ENCODE data around the gene ATP6AP1. TPM values are rescaled to one million over a fixed set of nuclear protein-coding genes. Genes with fewer than 3 reads are reported as not detected.

Gene ATP6AP1
- total and polyA plus RNA-seq, 10 donors: 34.2 to 127 (median 82.0) TPM

DNA sequence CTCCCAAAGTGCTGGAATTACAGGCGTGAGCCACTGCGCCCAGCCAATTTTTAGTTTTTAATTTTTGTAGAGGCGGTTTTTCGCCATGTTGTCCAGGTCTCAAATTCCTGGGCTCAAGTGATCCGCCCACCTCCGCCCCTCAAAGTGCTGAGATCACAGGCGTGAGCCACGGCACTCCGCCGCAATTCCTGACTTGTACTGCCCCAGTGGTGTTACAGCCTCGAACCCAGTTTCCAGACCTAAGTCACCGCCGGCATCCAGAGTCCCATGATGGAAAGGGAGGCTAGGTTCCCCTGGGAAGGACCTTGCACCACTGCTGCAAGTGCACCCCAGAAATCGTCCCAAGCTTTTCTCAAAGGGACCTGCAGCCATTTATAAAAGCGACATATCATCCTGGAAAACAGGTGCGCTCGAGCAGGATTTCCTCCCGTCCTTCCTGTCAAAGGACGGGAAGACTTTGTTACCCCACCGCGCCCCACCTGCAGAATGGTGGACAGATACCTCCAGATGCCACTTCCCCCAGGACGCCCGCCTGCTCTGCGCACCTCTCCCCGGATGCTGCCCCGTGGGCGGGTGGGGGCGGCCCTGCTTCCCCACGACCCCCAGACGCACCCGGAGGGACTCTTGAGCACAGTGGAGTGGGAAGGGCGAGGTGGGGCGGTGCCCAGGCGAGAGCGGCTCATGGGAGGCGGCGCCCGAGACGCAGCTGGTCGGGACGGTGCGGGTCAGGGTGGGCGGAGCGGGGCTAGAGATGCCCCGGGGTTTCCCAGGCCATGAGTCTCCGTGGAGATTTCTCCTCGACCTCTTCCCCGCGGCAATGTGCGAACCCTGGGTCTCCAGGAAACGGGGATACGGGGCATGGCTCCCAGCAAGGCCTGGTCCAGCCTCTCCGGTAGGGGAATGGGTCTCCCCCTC, 31.2 kb upstream of the ATP6AP1 start:
- WGBS, 5 donors: 5 to 52% (median 20%) methylated on average over 30 to 53 of the region's 53 CpGs
- intact Hi-C loops (cut with DNase I; ENCODE audit: low total_unique reads): no loop called here

DNA sequence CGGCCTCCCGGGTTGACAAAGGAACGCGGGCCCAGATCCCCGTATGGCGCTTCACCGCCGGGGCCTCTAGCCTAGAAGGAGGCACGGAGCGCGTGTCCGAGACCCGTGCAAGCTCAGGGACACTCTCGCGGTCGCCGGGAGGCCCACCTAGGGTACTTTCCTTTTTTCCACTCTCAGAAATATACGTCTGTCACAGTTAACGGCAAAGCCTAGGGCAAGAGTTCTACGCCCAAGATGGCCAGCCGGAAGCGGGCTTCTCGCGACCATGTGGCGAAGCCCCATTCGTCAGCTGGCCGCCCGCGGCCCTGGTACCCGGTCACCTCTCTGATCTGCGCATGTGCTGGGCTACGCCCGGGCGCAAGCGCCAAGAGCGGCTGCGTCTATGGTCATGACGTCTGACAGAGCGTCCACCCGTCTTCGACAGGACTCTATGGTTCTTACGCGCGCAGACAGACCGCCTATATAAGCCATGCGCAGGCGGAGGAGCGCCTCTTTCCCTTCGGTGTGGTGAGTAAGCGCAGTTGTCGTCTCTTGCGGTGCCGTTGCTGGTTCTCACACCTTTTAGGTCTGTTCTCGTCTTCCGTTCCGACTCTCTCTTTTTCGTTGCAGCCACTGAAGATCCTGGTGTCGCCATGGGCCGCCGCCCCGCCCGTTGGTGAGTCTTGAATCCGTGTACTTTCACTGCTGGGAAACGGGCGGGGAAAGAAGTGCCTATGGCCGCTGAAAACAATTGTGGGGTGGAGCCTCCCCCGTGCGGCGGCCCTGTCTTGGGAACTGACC, 30.4 kb upstream of the ATP6AP1 start, which contains the start of gene RPL10:
Gene RPL10 (plus strand): TSS at position 490 of the 780 bp plus-strand sequence. CDS start 143 bp downstream, at position 633.
- Histone ChIP-seq H3K27ac (peak within 1 kb of the TSS; percentile 94 to 99 (median 98)), H3K36me3 (peaks cover 0 to 42% (median 17%) of the 10 kb centered on the region in 6 donors), H3K27me3 (replicated peaks in 1 of 7) (no peaks in the 10 kb centered on the region), H3K4me1 (peaks cover 0 to 47% (median 22%) of the 10 kb centered on the region in 6 donors), H3K9me3 (no peaks in the 10 kb centered on the region), H3K4me3 (peak within 1 kb of the TSS; percentile 49 to 72 (median 57))
- WGBS, 5 donors: 0 to 58% (median 0%) methylated on average over 50 to 69 of the region's 69 CpGs
- intact Hi-C loops (cut with DNase I; ENCODE audit: low total_unique reads): no loop called here
- peak; percentile 97 for DNase-seq
- TF ChIP-seq POLR2AphosphoS5 (IDR thresholded peaks at IDR 0.05) (peak; percentile 96 to 100 (median 97)), POLR2A (IDR thresholded peaks at IDR 0.05) (peak; percentile 59 to 88 (median 83))
- TF ChIP-seq, protein P1, sequence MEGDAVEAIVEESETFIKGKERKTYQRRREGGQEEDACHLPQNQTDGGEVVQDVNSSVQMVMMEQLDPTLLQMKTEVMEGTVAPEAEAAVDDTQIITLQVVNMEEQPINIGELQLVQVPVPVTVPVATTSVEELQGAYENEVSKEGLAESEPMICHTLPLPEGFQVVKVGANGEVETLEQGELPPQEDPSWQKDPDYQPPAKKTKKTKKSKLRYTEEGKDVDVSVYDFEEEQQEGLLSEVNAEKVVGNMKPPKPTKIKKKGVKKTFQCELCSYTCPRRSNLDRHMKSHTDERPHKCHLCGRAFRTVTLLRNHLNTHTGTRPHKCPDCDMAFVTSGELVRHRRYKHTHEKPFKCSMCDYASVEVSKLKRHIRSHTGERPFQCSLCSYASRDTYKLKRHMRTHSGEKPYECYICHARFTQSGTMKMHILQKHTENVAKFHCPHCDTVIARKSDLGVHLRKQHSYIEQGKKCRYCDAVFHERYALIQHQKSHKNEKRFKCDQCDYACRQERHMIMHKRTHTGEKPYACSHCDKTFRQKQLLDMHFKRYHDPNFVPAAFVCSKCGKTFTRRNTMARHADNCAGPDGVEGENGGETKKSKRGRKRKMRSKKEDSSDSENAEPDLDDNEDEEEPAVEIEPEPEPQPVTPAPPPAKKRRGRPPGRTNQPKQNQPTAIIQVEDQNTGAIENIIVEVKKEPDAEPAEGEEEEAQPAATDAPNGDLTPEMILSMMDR (IDR thresholded peaks at IDR 0.05 in 8 of 11, conservative IDR thresholded peaks at IDR 0.05 in 3 of 11): no peak

More for the DNA sequence above, 31.2 kb upstream of the ATP6AP1 start:
- H3K4me3 ChIP-seq: peak overlapping the region; percentile 6 to 72 (median 57)
- no peaks in the 10 kb centered on the region for H3K27me3 ChIP-seq (replicated peaks in 1 of 7)
- DNase-seq: peak; percentile 92
- no peaks in the 10 kb centered on the region for H3K9me3 ChIP-seq
- TF ChIP-seq POLR2AphosphoS5 (IDR thresholded peaks at IDR 0.05) (peak; percentile 2 to 30 (median 3)), POLR2A (IDR thresholded peaks at IDR 0.05) (peak in 1 of 3 donors; percentile 16)
- TF ChIP-seq, protein P1 (IDR thresholded peaks at IDR 0.05 in 8 of 11, conservative IDR thresholded peaks at IDR 0.05 in 3 of 11): no peak
- peak overlapping the region; percentile 94 to 99 (median 98) for H3K27ac ChIP-seq
- peaks cover 0 to 47% (median 22%) of the 10 kb centered on the region in 6 donors for H3K4me1 ChIP-seq
- H3K36me3 ChIP-seq: peaks cover 0 to 33% (median 17%) of the 10 kb centered on the region in 6 donors

DNA sequence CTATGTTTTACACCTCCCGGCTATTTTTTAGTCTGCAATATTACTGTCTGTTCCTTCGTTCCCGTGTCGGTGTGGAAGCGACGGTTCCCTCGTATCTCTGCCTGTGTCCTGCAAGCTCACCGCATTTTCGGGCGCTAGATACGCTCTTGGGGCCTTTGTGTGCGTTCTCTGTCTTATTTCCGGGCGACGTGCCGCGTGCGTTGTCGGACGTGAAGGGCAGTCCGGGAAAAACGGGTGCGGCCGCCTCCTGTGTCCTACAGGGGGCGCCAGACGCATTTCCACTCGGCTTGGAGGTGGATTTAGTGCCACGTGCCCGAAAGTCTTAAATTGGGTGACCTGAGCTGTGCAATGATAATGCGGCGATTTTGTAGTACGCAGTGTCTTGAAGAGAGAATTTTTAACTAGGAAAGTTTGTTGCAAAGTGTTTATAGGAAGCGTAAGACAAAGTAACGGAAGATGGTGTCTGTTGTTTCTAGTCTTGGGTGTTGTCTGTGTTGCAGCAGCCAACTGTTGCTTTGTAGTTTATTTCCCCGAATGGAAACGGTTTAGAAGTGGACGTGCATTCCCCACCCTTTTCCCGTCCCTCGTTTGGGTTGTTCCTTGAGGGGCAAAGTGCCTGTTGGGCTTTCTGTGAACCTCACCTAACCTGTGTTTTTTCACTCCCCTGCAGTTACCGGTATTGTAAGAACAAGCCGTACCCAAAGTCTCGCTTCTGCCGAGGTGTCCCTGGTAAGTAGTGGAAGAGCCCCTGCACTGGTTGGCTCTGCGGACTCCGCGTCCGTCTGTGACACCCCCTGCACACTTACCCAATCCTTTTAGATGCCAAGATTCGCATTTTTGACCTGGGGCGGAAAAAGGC, 29.6 kb upstream of the ATP6AP1 start:
- H3K36me3 ChIP-seq: peaks cover 0 to 48% (median 19%) of the 10 kb centered on the region in 6 donors
- DNase-seq: peak; percentile 95
- peak overlapping the region; percentile 49 to 72 (median 57) for H3K4me3 ChIP-seq
- intact Hi-C loops (cut with DNase I; ENCODE audit: low total_unique reads): no loop called here
- H3K27me3 ChIP-seq (replicated peaks in 1 of 7): no peaks in the 10 kb centered on the region
- peaks cover 0 to 47% (median 22%) of the 10 kb centered on the region in 6 donors for H3K4me1 ChIP-seq
- H3K27ac ChIP-seq: peak overlapping the region; percentile 94 to 99 (median 98)
- 1 to 44% (median 4%) methylated on average over 26 to 49 of the region's 49 CpGs for WGBS, 5 donors
- TF ChIP-seq, protein P1 (IDR thresholded peaks at IDR 0.05 in 8 of 11, conservative IDR thresholded peaks at IDR 0.05 in 3 of 11): peak; percentile 82 to 94 (median 92)
- TF ChIP-seq POLR2A (IDR thresholded peaks at IDR 0.05): no peak
- H3K9me3 ChIP-seq: no peaks in the 10 kb centered on the region
